ENCODE measurements around the gene TAGLN3.

Gene TAGLN3

DNA sequence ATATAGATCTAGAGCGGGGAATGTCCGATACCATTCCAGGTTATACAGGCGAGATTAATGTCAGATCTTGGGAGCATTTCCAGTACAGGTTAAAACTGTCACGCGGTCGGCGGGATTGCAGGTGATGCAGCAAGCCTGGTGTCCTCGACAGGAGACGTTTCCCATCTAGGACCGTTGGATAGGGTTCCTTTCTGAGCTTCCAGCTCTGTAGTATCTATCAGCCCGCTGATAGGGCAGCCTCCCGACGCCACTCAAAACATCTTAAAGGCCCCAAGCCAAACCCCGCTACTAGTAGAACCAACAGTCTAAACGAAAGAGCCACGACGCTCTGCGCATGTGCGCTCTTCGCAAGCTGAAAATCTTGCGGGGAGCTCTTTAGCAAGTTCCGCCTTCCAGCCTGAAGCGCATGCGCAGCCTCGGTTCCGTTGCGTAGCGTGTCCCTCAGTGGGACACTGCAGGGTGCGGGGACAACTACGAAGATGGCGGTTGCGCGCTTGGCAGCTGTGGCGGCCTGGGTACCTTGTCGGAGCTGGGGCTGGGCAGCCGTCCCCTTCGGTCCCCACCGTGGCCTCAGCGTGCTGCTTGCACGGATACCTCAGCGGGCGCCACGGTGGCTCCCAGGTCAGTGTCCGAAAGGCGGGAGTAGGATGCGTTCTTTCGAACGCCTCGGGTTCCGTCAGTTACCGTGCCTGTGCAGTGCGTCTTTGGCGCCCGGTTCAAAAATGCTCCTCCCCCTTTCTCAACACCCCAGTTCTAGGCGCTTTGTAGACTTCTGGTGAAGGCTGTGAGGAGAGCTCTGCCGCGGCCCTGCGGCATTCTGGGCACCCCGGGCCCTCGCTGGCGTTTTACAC is 19.9 kb upstream of the TAGLN3 start, which contains the start of gene ABHD10:
Gene ABHD10, plus strand, starts transcription at position 444 of the 851 bp plus-strand sequence. Its CDS starts 36 bp downstream, at position 480.
- DNase-seq: peak; percentile 97 to 99

DNA sequence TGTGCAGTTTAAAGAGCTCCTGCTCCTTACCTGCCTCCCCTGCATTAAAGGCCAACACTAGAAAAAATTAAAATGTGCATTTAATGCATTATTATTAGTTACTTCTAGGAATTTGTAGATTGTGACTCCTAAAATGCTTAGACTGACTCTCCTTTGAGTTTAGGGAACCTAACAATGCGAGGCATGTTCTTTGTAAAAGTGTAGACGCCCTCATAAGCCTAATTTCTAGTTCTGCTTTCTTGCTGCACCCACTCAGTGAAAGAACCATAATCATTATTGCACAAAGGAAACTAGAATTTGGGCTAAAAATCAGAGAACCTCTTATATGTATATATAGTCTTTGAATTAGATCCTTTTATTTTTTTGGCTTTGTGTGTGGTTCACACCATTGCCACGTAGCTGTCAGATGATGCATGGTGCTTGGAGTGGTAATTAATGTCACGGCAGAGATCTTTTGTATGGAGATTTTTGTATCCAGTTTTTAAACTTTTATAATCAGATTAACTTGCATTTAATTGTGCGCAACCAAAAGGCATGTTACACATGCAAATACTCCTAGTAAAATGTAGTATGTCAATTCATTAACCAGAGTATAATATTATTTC is 19.2 kb upstream of the TAGLN3 start:
- peak in 1 of 2 experiments; percentile 30 for DNase-seq

DNA sequence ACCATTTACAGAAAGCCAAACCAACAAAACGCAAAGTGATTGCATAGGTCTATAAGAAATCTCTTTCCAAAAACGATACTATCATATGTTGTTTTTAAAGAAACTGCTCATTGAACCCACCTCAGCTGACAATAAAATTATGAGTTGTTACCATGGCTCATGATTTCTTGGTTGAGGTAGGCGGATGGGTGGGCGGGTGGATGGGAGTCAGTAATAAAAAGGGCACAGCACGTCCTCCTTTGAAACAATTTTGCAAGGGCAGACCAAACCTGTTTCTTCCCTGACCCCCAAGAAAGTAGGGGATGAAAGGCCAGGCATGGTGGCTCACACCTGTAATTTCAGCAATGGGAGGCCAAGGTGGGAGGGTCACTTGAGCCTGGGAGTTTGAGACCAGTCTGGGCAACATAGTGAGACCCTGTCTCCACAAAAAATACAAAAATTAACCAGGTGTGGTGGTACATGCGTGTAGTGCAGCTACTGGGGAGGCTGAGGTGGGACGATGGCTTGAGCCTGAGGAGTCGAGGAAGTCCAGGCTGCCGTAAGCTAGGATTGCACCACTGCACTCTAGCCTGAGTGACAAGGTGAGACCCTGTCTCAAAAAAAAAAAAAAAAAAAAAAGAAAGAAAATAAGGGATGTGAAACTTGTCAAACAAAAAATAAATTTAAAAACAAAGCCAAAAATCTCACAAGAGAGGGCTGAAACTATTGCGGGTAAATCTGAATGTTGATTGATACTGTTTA is 17.8 kb upstream of the TAGLN3 start:
- DNase-seq: no peak

DNA sequence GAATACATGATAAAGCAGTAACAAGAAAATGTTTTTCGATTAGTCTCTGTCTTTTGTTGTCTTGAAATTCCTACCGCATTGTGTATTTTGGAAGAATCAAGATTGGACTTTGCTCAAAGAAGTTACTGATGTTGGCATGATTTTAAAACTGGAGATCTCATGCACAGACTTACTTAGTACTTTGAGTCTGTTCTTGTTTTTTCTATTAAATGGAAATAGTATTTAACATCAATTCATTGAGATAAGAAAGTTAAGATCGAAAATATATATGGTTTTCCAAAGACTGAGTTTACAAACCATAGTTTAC is 17.3 kb upstream of the TAGLN3 start:
- DNase-seq: no peak

DNA sequence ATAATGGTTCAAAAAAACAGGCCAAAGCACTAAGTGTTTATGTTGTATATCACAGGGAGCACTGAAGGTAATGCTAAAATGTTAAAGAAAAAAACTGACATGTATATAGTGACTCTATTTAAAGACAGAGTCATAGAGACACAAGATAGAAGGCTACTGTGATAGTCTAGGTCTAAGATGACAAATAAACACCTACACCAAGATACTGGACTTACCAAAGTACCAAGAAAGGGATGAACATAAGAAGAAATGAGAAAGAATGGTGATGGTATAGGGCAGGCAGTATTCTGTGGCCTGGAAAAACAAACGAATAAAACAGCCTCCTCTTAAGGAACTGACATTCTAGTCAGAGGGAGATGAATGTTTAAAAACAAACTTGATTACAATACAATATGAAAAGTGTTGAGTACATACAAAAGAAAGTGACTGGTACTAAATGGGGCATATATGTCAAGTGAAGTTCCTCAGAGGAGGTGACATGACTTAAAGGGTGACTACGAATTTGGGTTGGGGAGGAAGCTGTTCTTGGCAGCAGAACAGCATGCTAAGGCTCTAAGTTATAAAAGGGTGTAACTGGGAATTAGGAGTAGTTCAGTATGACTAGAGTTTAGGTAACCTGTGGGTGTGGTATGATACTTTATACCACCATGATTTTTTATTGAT is 14.0 kb upstream of the TAGLN3 start:
- DNase-seq: no peak

DNA sequence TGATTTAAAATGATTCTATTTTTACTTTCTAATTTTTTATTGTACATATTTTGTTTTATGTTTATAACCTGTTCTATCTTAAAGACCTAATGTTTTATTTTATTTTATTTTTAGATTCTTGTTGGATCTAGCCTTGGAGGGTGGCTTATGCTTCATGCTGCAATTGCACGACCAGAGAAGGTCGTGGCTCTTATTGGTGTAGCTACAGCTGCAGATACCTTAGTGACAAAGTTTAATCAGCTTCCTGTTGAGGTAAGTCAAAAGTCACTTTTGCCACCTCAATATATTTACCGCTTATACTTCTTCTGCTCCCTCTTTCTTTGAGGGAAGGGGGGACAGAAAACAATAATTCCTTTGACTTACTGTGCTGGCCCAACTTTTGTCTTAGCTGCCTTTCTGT is 11.9 kb upstream of the TAGLN3 start:
- DNase-seq: no peak

DNA sequence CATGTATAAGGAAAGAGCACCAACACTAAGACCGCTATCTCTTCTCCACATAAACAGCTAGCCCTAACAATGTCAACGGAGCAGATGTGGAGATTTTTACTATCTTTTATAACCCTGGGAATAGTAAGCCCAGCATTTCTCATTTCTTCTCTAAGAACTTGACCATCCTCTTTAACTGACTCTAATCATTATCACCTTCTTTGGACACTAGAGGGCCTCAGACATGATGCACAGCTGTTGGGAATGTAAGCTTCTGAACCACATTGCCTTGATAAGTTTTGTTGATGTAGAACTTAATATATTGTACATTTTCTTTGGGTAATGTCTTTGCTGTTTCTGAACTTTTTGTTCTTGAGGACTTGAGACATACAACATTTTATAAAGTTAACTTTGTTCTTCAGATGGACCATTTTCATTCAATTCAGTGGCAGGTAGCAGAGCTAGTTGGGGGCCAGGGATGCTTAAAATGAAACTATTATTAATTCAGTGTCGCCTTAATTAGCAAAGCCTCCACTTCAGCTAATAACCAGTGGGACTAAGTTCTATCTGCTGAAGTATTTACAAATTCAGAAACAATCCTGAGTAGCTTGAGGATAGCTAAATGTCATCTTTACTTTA is 9.6 kb upstream of the TAGLN3 start:
- DNase-seq: peak; percentile 18 to 53

DNA sequence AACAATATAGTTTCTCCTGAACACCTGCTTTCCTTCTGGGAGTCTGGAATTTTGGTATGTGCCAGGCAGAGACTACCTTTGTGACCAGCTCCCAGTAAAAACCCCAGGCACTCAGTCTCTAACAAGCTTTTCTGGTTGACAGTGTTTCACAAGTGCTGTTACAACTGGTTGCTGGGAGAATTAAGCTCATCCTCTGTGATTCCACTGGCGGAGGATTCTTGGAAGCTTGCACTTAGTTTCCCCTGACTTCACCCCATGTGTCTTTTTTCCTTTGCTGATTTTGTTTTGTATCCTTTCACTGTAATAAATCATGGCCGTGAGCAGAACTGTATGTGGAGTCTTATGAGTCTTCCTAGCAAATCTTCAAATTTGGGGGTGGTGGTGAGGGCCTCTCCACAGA is 5.7 kb upstream of the TAGLN3 start:
- DNase-seq: no peak

DNA sequence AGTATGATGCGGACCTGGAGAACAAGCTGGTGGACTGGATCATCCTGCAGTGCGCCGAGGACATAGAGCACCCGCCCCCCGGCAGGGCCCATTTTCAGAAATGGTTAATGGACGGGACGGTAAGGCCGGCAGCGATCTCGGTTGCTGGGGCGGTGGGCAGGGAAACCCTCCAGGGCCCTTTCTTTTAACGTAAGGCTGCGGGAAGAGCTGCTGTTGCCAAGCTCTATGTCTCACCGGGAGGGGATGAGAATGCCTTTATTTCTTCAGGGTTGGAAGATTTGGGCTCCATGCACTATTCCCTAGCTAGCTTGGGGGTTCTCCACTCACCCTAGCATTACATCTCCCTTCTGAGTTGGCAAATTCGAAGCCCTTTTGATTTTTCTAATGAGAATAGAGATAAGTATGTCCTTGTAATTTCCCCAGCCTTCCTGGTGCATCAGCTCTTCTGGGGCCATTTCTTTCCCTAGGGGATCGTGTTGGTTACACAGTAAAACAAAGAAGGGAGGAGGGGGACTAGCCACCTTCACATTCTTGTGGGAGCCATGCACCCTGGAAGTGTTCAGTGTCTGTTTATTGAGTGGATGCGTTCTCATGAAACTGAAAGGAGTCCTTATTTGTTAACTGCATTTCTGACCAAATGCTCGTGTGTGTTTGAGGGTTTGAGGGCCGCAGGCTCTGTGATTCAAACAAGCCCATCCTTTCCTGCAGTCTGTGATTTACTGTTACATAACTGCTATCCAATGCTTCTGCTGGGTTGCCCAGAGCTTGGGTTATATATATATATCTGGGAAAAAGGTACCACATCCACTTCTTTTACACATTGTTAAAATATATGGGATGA is 982 bp downstream of the TAGLN3 start:
- no peak for DNase-seq

DNA sequence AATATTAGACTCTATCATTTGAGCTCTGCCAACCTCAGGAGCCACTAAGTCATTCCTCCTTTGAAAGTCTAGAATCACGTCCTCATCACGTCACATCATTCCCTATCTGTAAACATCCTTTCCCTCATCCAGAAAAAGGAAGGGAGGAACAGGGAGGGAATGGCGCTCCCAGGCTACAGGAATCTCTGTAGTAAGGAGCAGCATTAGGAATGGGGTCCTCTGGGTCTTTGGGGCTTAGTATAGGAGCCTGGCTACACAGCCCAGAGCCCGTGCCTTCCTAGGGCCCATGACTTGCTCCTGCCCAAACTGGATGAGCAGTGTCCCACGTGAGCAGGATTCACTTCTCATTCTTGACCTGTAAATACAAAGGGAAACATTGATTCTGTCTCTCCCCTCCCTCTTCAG is 1.6 kb downstream of the TAGLN3 start:
- no peak for DNase-seq

DNA sequence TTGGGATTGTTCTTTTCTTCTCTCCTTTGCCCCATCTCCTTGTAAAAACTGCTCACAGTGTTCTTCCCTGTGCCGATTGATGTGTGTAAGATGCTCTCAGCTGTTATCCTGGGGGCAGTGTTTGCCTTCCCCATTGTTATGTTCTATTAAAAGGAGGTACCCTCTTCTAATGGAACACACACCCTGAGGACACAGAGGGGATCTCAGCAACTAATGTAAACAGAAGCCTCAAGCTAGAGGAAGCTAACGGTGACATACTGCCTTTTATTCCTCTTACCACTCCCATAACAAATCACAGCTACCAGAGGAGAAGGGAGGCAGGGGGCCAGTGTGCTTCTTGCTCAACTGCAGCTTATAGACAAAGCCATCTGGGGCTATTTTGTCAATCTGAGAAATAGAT is 2.2 kb downstream of the TAGLN3 start:
- no peak for DNase-seq

DNA sequence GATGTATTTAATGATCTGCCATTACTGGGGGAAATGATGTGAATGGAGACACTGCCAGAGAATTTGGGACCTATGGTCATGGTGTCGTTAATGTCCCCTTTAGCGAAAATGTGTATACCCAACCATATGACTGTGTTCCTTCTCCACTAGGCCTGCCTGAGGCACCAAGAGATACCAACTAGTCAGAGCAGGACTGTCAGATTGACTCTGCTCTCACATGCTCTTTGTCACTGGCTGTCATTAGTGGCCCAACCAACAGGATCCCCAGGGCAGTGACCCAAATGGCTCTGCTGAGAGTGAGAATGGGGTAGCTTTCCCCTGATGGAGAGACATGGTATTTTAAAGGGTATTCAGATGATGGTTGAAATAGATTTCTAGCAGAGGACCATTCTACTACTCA is 2.8 kb downstream of the TAGLN3 start:
- no peak for DNase-seq

DNA sequence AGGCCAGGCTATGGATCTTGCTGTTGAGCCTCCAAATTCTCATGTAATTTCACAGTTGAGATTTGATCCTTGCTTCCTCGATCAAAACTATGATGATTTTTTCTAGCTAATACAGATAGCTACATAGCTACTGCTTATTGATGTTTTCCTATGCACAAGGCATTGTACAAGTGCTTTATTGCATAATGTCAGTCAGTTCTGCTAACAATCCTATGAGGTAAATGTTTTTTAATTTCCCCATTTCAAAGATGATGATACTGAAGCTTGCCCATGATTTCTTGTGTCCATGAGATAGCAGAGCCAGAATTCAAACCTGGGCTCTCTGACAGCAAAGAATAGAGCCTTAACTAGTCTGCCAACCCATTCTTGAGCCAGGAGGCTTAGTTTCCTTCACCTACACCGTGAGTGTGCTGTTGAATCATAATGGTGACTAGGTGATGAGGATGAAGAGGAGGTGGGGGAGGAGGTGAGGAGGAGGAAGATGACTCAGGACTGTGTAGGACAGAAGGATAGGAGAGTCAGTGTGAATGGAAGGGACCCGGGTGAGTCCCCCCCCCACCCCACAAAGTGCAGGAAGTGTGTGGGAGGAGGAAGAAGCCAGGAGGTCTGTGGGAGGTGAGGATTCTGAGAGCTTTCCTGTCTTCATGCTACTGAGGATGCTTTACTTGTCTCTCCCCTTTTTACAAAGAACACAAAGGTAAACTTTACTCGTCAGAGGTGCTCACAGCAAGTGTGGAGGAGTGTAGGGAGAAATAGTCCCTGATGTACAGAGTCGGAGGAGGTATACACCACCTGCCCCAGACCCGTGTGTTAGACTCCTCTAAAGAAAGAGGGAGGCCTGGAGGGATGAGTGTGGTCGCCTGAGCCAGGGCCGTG is 3.6 kb downstream of the TAGLN3 start:
- DNase-seq: no peak

DNA sequence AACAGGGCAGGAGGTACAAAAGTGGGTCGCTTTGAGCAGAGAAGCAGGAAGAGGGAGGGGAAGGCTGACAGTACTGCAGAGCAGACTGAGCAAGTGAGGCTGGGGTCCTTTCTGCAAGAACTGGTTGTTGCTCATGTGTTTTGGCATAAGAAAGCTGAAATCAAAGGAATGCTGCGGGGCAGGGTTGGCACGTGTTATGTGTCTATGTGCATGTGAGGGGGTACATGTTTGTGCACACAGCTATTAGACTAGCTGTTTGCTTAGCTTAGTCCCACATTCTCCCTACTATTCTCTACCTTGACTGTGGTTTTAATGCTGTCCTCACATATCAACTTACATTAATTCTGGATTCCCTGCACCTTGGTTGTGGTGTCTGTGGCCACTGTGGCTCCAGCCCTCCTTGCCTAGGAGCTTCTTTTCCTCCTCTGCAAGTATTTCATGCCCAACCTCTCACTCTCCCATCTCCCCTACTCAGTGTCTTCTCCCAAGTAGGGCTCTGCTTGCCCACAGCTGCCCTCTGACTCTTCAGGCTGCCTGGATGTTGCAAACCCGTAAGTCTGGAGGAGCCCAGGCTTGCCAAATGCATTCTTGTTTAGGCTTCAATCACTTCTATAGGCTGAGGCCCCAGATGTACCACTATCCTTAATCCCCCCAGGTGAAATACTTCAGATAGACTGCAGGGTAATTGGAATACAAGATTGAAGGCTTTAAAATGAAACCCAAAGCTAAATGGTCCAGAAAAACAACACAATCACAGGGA is 4.8 kb downstream of the TAGLN3 start:
- DNase-seq: no peak

DNA sequence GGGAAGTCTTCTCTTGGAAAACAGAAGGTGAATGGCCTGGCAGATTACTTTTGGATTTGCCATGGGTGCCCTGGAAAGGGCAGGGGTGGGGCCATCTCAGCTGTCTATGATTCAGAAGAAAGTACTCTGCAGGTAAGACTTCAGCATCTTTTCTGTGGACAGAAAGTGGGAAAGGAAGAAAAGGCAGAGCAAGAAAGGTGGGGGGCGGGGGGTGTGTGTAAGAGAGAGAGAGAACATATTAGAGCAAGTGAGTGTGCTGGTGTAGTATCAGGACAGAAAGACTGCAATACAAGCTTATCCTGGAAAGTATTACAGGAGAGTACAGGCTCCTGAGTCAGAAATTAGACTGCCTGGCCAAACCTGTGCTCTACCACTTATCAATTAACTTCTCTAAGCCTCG is 5.5 kb downstream of the TAGLN3 start:
- no peak for DNase-seq

DNA sequence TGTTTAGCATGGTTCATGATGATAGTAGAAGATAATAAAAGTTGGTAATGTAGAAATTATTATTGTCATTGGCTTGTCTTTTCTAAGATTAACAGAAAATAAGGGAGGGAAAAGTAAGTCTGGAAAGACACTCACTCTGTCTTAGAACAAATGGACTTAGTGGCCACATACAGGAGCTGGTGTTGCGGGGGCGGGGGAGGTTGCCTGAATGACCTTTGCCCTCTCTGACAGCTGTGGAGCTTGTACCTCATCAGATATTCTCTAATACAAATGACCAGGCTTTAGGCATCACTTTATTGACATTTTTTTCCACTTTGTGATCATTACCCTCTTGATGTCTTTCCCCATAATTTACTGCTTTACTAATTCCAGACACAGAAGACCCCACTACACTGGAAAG is 5.9 kb downstream of the TAGLN3 start:
- no peak for DNase-seq

DNA sequence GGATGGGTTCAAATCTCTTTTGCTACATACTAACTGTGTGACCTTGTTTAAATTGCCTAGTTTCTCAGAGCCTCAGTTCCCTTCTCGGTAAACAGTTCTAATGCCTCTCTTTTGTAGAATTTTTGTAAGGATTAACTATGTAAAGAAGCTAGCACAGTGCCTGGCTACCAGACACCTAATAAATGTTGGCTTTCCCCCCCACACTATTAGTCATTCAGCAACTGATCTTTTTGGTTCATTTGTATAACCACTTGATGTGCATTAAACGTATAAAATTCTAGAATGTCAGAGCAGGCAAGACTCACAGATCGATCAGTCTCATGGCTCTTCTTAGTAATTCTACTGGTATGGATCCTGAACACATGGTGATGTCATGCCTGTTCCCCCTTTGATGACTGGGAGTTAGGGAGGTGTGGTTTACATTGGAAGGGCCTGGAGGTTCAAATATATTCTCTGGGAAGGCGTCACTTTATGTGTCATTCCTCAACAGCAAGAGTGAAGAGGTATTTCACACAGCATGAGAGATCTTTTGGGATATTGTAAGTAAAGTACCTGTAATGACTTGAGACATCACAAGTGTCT is 6.5 kb downstream of the TAGLN3 start:
- no peak for DNase-seq

DNA sequence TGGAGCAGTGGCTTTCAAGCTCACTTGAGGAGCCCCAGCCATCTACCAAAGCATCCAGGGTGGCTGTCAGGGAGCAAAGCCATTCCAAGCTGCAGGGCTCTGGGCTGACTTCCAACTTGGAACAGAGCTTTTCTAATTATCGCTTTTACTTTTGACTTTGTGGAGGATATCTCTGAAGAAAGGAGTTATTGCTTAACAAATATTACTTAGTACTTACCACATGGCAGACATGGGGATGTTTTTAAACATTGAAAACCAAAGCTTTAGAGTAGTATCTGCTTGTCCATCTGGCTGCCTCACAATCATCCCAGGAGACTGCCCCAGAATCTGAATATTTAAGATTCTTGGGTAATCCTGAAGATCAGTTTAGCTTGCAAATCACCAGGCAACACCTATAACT is 8.9 kb downstream of the TAGLN3 start:
- peak in 1 of 2 experiments; percentile 24 for DNase-seq

DNA sequence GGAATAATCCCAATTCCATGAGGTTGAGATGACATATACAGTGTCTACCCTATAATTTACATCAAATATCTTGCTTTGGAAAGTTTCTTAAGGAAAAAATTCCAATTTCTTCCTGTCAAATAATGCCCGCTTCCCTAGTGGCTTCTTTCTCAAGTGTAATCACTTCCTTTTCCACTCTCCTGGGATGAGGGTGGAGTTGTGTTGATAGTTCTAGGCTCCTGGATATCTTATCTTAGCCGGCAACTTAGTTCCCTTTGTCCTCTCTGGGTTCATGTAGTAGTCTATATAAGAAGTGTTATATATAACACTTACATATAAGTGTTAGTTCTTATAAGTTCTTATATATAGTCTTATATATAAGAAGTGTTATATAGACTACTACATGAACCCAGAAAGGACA is 10.9 kb downstream of the TAGLN3 start:
- no peak for DNase-seq

DNA sequence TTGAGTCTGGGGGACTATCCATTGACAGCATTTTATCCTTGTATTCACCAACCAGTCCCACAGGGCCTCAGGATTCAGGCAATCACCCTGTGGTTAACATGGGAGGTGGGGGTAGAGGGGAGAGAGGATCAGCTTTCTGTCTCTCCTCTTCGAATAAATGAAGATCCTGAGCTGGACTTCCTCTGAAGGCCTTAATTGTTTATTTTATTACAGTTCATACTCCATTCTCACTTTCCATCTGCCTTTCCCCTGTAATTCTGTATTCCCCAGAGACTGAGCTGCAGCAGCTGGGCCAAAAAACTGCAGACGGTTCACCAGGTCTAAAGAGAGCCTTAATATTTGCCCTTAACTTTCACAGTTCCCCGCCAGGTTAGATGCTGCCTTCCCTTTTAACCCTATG is 11.9 kb downstream of the TAGLN3 start:
- DNase-seq: peak; percentile 10 to 54

Measured in NCI-H446 (cell line).